AG10803 (cell line): ENCODE data around the gene HOXB5.

Experiments used
- DNase-seq: peaks from one replicate; pipeline ENCODE4 v3.0.0; 2010; ENCODE audit warnings: low read depth
- H3K4me3 ChIP-seq: 2 replicates; pipeline ENCODE4 v1.5.1; 2011; ENCODE audit warnings: mild to moderate bottlenecking, low read length, control low read depth
- TF ChIP-seq, protein P1 (sequence below): conservative IDR thresholded peaks from 2 replicates; pipeline ENCODE4 v1.5.1; 2011; ENCODE audit warnings: mild to moderate bottlenecking, low read length, control low read depth, inconsistent platforms

HOXB5 gene

DNA sequence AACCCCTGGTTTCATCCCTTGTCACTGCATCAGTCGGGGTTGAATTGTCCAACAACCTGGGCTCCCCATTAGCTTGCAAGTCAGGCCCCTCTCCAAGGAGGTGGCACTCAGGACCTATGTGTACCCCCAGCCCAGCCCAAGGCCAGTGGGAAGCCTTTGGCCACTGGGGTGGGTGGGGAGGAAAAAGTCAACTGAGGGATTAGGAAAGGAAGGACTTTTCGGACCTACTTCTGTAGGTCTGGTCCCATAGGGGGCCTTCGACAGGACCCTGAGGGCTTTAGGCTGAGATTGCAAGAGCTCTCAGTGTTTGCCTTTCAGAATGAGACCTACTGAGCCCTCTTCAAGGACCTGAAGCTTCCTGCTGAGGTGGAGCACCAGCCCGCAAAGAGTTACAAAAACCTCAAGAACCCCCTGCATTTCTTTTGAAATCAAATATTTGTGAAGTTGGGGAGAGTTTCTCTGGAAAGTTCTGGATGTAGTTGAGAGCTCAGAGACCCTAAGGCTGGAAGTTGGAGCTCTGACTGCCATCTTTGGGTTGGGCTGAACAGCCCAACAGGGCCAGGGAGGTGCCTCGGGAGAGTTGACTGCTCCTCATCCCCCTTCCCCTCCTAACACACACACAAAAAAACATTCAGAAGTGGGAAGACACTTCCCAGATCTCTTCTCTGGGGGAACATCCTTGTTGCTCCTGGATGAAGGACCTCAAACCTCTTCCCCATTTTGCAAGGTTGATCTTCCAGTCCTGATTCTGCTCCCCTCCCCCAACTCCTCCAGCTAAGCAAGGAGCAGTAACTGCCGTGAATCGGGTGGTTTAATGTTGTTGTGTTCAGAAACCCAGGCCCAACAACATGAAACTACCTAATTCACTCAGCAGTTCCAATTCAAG lies 38.4 kb upstream of the HOXB5 start:
- TF ChIP-seq, protein P1, sequence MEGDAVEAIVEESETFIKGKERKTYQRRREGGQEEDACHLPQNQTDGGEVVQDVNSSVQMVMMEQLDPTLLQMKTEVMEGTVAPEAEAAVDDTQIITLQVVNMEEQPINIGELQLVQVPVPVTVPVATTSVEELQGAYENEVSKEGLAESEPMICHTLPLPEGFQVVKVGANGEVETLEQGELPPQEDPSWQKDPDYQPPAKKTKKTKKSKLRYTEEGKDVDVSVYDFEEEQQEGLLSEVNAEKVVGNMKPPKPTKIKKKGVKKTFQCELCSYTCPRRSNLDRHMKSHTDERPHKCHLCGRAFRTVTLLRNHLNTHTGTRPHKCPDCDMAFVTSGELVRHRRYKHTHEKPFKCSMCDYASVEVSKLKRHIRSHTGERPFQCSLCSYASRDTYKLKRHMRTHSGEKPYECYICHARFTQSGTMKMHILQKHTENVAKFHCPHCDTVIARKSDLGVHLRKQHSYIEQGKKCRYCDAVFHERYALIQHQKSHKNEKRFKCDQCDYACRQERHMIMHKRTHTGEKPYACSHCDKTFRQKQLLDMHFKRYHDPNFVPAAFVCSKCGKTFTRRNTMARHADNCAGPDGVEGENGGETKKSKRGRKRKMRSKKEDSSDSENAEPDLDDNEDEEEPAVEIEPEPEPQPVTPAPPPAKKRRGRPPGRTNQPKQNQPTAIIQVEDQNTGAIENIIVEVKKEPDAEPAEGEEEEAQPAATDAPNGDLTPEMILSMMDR = no peak
- no peak overlapping the region for H3K4me3 ChIP-seq
- no peak for DNase-seq

DNA sequence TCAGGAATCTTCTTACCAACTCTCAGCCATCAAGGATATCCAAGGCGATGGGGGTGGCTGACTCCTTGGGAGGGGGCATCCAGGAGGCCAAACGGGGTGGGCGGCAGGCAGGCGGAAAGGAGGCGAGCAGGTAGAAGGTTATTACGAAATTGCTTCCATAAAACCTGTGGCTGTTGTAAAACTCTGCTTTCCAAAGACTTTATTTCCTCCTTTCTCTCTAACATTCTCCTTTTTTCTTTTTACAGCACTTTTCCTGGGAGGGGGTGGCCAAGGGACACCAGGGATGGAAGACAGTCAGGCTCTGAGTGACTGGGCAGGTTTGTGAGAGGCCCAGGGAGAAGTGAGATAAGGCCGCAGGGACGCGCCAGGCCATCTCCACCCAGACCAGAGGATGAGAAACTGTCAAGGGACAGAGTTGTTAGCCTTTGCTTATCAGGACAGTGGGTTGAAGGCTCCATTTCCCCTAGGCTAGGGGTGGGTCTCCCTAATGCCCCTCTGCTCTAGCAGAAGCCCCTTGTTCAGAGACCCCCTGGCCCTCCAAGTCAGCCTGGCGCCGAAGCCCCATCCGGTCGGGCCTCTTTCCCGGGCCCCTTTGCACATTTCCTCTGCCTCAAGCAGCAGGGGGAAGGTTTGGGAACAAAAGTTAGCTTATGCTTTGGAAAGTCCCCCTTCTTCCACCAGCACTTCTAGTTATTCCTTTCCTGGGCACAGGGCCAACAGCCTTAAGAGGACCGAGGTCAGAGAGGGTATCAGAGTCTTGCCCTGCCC lies 37.5 kb upstream of the HOXB5 start:
- TF ChIP-seq, protein P1 = no peak
- no peak overlapping the region for H3K4me3 ChIP-seq
- DNase-seq = no peak

DNA sequence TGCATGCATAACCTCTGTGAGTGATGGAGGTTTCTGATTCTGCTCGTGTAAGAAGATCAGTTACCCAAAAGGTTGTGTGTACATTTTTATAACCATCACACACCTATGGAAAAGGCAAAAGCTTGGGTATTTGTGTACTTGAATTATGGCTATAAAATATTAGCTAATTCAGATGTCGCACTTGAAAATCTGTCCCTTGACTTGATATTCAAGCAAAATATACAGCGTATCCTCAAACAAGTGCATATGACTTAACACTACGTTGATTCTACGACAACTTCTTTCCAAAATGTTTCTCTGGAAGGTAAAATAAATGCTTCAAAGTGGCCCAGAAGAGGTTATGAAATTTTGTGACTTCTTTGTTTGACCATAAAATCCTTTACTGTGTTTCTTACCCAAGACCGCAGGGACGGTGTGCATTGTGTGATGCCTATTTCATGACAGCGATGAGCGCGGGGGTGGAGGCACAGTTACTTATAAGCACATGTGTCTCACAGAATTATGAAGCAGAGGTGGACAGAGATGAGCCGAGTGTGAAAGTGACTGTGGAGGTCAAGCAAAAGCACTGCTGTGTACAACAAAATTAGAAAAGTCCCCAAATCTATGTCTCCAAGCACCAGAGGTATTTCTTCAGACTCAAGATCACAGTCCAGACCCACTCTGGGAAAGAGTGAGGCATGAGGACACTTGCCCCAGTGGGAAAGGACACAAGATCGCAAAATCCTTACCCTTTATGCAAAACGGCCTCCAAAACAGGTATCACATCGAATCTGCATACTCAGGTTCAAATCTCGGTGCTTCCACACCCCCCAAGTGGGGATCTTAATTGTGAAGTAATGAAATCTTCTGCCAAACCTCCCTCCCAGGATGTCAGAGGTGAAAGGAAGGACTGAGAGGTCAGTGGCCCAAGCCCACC lies 36.7 kb upstream of the HOXB5 start:
- TF ChIP-seq, protein P1 = no peak
- H3K4me3 ChIP-seq = no peak overlapping the region
- no peak for DNase-seq

DNA sequence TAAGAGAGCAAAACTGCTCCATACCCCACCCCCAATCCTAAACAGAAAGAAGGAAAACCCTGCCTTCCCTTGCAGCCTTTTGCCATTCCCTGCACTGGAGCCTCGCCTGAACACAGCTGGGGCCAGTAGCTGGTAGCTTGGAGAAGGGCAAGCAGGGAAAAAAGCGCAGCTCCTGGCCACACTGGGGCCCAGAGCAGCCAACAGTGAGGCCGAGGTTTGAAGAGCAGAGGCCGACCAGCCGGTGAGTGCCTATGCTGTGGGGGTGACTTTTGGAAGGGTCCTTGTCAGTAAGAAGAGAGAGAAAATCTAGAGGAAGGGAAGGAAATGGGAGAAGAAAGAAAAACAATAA lies 35.8 kb upstream of the HOXB5 start:
- TF ChIP-seq, protein P1 = no peak
- no peak for DNase-seq
- H3K4me3 ChIP-seq = no peak overlapping the region

DNA sequence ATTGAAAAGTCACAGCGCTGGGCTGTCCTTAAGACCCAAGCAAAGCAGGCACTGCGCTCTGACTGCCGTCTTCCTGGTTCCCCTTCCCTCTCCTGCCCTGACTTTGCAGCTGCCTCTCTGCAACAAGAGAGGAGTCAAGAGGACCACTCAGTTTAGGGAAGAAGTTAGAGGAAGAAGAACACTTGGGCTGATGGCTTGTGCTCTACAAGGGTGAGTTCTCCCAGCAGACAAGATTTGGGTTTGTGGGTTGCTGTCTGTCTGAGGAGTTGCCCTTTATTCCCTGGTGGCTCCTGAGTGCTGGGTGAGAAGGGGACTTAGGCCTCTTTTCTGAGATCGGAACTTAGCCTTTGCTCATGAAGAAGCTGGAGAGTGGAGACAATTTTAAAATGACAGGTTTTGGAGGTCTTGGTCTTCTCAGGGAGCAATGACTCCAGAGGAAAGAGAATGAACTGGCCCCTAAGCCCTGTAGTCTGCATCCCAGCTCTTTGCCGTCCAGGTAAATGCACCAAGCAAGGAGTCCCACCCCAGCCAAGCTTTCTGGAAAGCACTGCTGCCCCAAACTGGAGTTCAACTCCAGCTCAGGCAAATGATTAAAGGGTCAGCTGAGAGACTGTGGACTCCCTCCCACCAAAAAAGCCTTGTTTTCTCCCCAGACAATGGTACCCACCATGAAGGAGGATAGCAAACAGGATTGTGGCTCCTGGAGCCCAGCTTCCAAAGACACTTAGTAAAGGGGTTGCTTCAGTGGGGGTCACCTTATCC lies 35.3 kb upstream of the HOXB5 start:
- H3K4me3 ChIP-seq = no peak overlapping the region
- DNase-seq = no peak
- TF ChIP-seq, protein P1 = no peak

DNA sequence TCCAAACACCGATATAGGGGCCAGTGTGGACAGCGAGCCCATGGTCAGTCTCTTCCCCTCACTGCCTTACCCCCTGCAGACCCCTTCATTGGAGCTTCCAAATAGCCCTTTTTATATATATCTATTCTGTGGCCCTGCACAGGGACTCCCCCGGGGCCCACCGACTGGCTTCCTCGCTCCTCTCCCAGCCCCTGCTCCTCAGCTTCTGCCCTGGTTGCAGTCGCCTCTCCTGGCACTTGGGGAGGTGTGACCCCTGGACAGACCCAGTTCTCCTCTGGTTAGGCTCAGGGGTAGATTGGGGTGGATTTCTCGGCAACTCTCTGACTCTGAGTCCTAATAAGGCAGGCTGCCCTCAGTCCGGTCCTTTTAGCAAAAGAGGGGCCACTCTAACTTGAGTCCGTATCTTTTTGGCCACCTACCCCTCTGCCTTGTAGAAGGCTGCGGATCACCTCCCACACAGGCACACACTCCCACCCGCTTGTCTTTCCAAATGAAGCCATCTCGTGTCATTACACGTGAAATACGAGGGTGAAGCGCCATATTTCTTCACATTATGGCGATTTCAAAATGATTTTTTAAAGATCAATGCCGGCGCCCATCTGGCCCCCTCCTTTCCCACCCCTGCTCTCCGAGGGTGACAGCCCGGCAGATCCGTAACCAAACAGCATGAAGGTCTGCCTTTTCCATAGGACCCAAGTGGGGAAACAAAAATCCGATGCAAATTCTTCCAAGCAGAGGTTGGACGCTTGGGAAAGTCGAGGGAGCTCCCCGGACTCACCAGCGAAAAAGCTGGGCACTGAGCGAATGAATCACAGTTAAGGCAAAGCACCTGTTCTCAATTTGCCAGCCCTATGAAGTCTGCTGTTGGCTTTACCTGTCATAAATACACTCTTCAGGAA lies 34.3 kb upstream of the HOXB5 start:
- no peak overlapping the region for H3K4me3 ChIP-seq
- TF ChIP-seq, protein P1 = no peak
- DNase-seq = no peak
